ENCODE results near the gene ADAMTS17. TPM values are rescaled to one million over a fixed set of nuclear protein-coding genes. Genes with fewer than 3 reads are reported as not detected.

ADAMTS17 gene
- total RNA-seq, 6 experiments from 2014 or later = 14.6 to 34.7 (median 24.2) TPM

GRCh38 chr15:100159436-100159835, 182.3 kb downstream of the ADAMTS17 start:
- peaks cover 0 to 5% (median 0%) of the 10 kb centered on the region in 4 donors for H3K4me1 ChIP-seq
- no peak for DNase-seq

DNA sequence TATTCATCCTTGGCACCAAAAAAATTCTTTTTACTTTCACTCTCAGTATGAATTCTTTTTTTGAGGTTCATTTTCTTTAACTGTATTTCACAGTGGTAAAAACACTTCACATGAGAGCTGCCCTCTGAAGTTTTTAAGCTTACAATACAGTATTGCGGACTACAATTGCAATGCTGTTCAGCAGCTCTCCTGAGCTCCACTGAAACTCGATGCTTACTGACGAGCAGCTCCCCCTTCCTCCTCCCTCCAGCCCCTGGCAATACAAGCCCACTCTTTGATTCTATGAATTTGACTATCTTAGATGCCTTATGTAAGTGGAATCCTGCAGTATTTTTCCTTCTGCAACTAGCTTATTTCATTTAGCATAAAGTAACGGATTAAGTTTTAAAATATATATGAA, 183.4 kb downstream of the ADAMTS17 start:
- H3K4me3 ChIP-seq = no peak overlapping the region
- no peaks in the 10 kb centered on the region for H3K27me3 ChIP-seq
- H3K4me1 ChIP-seq = no peaks in the 10 kb centered on the region
- intact Hi-C loops (cut with DNase I) = no loop called here
- no peak overlapping the region for H3K27ac ChIP-seq
- no peaks in the 10 kb centered on the region for H3K36me3 ChIP-seq
- TF ChIP-seq POLR2A (IDR thresholded peaks at IDR 0.05) = no peak
- TF ChIP-seq, protein P1, sequence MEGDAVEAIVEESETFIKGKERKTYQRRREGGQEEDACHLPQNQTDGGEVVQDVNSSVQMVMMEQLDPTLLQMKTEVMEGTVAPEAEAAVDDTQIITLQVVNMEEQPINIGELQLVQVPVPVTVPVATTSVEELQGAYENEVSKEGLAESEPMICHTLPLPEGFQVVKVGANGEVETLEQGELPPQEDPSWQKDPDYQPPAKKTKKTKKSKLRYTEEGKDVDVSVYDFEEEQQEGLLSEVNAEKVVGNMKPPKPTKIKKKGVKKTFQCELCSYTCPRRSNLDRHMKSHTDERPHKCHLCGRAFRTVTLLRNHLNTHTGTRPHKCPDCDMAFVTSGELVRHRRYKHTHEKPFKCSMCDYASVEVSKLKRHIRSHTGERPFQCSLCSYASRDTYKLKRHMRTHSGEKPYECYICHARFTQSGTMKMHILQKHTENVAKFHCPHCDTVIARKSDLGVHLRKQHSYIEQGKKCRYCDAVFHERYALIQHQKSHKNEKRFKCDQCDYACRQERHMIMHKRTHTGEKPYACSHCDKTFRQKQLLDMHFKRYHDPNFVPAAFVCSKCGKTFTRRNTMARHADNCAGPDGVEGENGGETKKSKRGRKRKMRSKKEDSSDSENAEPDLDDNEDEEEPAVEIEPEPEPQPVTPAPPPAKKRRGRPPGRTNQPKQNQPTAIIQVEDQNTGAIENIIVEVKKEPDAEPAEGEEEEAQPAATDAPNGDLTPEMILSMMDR (IDR thresholded peaks at IDR 0.05) = no peak
- ATAC-seq (no peak), DNase-seq (no peak)
- WGBS (ENCODE audit: insufficient coverage, low coverage, low lambda C conversion rate, missing lambda C conversion rate) = 65% methylated on average over 4 of the region's 4 CpGs
- no peaks in the 10 kb centered on the region for H3K9me3 ChIP-seq

More at GRCh38 chr15:100159436-100159835, 182.3 kb downstream of the ADAMTS17 start:
- Histone ChIP-seq H3K4me3 (no peak overlapping the region), H3K36me3 (no peaks in the 10 kb centered on the region), H3K9me3 (no peaks in the 10 kb centered on the region), H3K27ac (no peak overlapping the region), H3K27me3 (no peaks in the 10 kb centered on the region)
- intact Hi-C loops (cut with DNase I) = no loop called here
- WGBS (ENCODE audit: insufficient coverage, low coverage, low lambda C conversion rate, missing lambda C conversion rate) = 90% methylated on average over 2 of the region's 2 CpGs
- no peak for ATAC-seq
- TF ChIP-seq, protein P1 (IDR thresholded peaks at IDR 0.05) = no peak
- no peak for TF ChIP-seq POLR2A (IDR thresholded peaks at IDR 0.05)

GRCh38 chr15:100156201-100156600, 185.6 kb downstream of the ADAMTS17 start:
- intact Hi-C loops (cut with DNase I) = no loop called here
- no peak for TF ChIP-seq POLR2A (IDR thresholded peaks at IDR 0.05)
- TF ChIP-seq, protein P1 (IDR thresholded peaks at IDR 0.05) = no peak
- no peaks in the 10 kb centered on the region for H3K27me3 ChIP-seq

GRCh38 chr15:100154338-100154737, 187.4 kb downstream of the ADAMTS17 start:
- no peaks in the 10 kb centered on the region for H3K4me1 ChIP-seq
- 82% methylated on average over 6 of the region's 8 CpGs for WGBS (ENCODE audit: insufficient coverage, low coverage, low lambda C conversion rate, missing lambda C conversion rate)
- ATAC-seq (no peak), DNase-seq (no peak)
- no peaks in the 10 kb centered on the region for H3K27me3 ChIP-seq
- intact Hi-C loops (cut with DNase I) = no loop called here
- H3K9me3 ChIP-seq = no peaks in the 10 kb centered on the region
- H3K27ac ChIP-seq = no peak overlapping the region
- TF ChIP-seq, protein P1 (IDR thresholded peaks at IDR 0.05) = no peak
- no peak for TF ChIP-seq POLR2A (IDR thresholded peaks at IDR 0.05)
- H3K4me3 ChIP-seq = no peak overlapping the region
- H3K36me3 ChIP-seq = peaks cover 0 to 2% (median 0%) of the 10 kb centered on the region in 4 donors

More at GRCh38 chr15:100156201-100156600, 185.6 kb downstream of the ADAMTS17 start:
- ATAC-seq = no peak
- H3K36me3 ChIP-seq = peaks cover 0 to 2% (median 0%) of the 10 kb centered on the region in 4 donors
- WGBS (ENCODE audit: insufficient coverage, low coverage, low lambda C conversion rate, missing lambda C conversion rate) = 93% methylated on average over 5 of the region's 6 CpGs
- H3K9me3 ChIP-seq = no peaks in the 10 kb centered on the region
- no peaks in the 10 kb centered on the region for H3K4me1 ChIP-seq
- no peak for DNase-seq
- no peak overlapping the region for H3K4me3 ChIP-seq
- no peak overlapping the region for H3K27ac ChIP-seq

GRCh38 chr15:100152463-100152862, 189.3 kb downstream of the ADAMTS17 start:
- H3K4me3 ChIP-seq = no peak overlapping the region
- TF ChIP-seq, protein P1 (IDR thresholded peaks at IDR 0.05) = no peak
- TF ChIP-seq POLR2A (IDR thresholded peaks at IDR 0.05) = no peak
- H3K9me3 ChIP-seq = peaks cover 0 to 13% (median 3%) of the 10 kb centered on the region in 4 donors
- no peaks in the 10 kb centered on the region for H3K4me1 ChIP-seq
- H3K27me3 ChIP-seq = no peaks in the 10 kb centered on the region
- ATAC-seq (peak in 1 of 4 donors; percentile 21), DNase-seq (no peak)
- no peak overlapping the region for H3K27ac ChIP-seq
- H3K36me3 ChIP-seq = peaks cover 0 to 2% (median 0%) of the 10 kb centered on the region in 4 donors
- intact Hi-C loops (cut with DNase I) = no loop called here
- WGBS (ENCODE audit: insufficient coverage, low coverage, low lambda C conversion rate, missing lambda C conversion rate) = 60% methylated on average over 1 of the region's 8 CpGs

Data from right lobe of liver (tissue), 6 donors.